Bronchus fibroblast of lung (primary cell): ENCODE data around the gene GRK3. TPM values are rescaled to one million over a fixed set of nuclear protein-coding genes. Genes with fewer than 3 reads are reported as not detected.

Source experiments
- total RNA-seq: library from RNA; depleted of rRNA; stranded (reverse); fragments of >200 nt; gene quantifications from 2 replicates; pipeline ENCODE4 v1.2.3, GENCODE V29; 2015

Gene GRK3
- total RNA-seq: 1.6 and 1.7 TPM in 2 replicates

GRCh38 chr22:25564320-25564978, at the start of gene GRK3:
Gene GRK3 (plus strand): TSS chr22:25564675. CDS start chr22:25565041, 366 bp downstream.

DNA sequence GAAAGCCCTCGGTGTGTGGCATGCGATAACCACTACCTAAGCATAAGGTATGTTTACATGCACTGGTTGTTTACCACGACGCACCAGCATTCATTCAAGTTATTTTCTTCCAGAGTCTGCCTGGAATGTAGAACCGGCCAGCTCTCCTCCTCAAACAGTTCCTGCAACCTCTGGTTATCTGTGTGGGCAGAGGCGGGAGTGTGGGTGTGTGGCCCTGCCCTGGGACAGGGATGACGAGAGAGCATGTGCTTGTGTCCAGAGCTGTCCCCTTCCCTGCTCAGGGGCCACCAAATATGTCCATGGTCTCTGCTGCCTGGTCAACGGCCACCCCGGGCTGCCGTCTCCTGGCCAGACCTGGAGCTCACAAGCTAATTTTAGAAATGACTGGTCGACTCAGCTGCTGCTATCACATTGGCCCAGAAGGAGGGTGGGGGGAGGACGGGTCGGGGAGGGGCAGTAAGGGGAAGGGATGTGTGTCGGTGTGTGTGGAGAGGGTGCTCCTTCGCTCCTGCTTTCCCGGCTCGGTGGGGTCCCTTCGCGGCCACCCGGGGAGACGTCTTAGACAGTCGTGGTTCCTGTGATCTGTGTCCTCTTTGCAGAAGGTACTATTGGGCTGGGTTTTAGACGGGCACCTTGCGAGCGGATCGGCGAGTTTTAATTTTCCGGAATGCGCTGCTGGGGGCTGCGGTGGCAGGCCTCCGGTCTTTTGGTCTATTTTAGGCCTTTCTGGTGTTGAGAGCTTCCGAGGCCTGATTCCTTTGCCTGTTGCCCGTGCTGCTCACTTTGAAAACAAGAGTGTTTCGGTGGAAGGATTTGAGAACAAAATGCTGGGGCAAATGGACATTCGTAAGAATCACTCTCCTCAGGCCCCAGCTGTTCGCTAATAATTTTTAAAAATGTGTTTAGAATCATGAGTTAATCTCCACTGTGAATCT, 177.5 kb downstream of the GRK3 start, which contains the start of gene MYO18B:
TSS of gene MYO18B (plus strand) at position 497 of the 935 bp plus-strand sequence. CDS start 18,905 bp downstream, outside the sequence.

Other genes starting within 250 kb of the GRK3 start
- gene MYO18B, start 177.5 kb downstream of the GRK3 start, total RNA-seq: under 0.01 TPM in 1 of 2 replicates, not detected in the other